HCT116 (cell line): Measurements from ENCODE around the gene CCDC107. TPM values are rescaled to one million over a fixed set of nuclear protein-coding genes. Genes with fewer than 3 reads are reported as not detected.

ENCODE experiments used
- ATAC-seq: fragments of 200-7000 bp; cut with Tn5 transposase; 2 replicates; pipeline ENCODE4 v1.9.1; 2020; ENCODE audit warnings: mild to moderate bottlenecking, moderate library complexity
- BruUV-seq: library from RNA; stranded (reverse); fragments of 400-500 nt; replicated peaks from 2 replicates; lab custom pipeline; 2021; lab: Mats Ljungman, UMichigan
- CTCF ChIA-PET: fragments of 300-600 bp; sonication (Branson Sonifier 250); formaldehyde crosslinking; loops from one replicate; lab custom pipeline; 2021; ENCODE audit warnings: antibody characterized with exemption; lab: Charles Lee
- POLR2A ChIA-PET: fragments of 300-600, 350-600 bp; sonication (Branson Sonifier 250); formaldehyde crosslinking; loops from one replicate; lab custom pipeline; 2021; ENCODE audit warnings: antibody characterized with exemption; lab: Charles Lee
- RAD21 ChIA-PET, 2 experiments: fragments of 300-600 bp; sonication (Branson Sonifier 250); formaldehyde crosslinking; loops; one replicate each; lab custom pipeline; 2023; ENCODE audit warnings: low total read pairs in 2 of 2; ENCODE audit not compliant: uncharacterized antibody in 2 of 2, unreplicated experiment in 2 of 2, low non-redundant PET in 1 of 2; lab: Charles Lee
- DNase-seq: peaks from one replicate; pipeline ENCODE4 v3.0.0-alpha.2; 2010; ENCODE audit warnings: low read depth, low spot score
- H2AFZ ChIP-seq: fragments of 200-600 bp; shearing (Covaris generic), sonication (generic); 2 replicates; pipeline ENCODE4 v1.6.1; 2017; ENCODE audit warnings: low read depth, mixed run types, mixed read lengths, antibody characterized with exemption, low read length; ENCODE audit not compliant: poor library complexity, severe bottlenecking
- H3K27ac ChIP-seq: 2 replicates; pipeline ENCODE4 v1.5.1; 2012; ENCODE audit warnings: low read depth, low read length
- H3K27me3 ChIP-seq: fragments of 200-600 bp; sonication (generic); 2 replicates; pipeline ENCODE4 v1.6.1; 2016; ENCODE audit warnings: mixed run types, low read length, mixed read lengths; ENCODE audit not compliant: insufficient read depth
- H3K36me3 ChIP-seq, 2 experiments: fragments of 200-500 bp in 1 of 2; fragments of 200-600 bp in 1 of 2; sonication (Bioruptor generic) in 1 of 2; sonication (generic) in 1 of 2; 2 replicates each; pipeline versions ENCODE4 v1.5.1 to v1.6.1; 2014 to 2016; ENCODE audit warnings: low read length in 2 of 2, inconsistent platforms in 1 of 2, mixed read lengths in 1 of 2, mixed run types in 1 of 2; ENCODE audit not compliant: insufficient read depth in 2 of 2, control insufficient read depth in 1 of 2
- H3K4me1 ChIP-seq, 2 experiments: fragments of 200-600 bp in 1 of 2; sonication (generic) in 1 of 2; 2 replicates each; pipeline versions ENCODE4 v1.5.1 to v1.6.1; 2012 to 2017; ENCODE audit warnings: low read length in 2 of 2, inconsistent platforms in 1 of 2, mild to moderate bottlenecking in 1 of 2, mixed read lengths in 1 of 2, mixed run types in 1 of 2, moderate library complexity in 1 of 2; ENCODE audit not compliant: insufficient read depth in 2 of 2, control insufficient read depth in 1 of 2
- H3K4me2 ChIP-seq: fragments of 200-600 bp; sonication (generic); 2 replicates; pipeline ENCODE4 v1.6.1; 2017; ENCODE audit warnings: mixed run types, low read length, mixed read lengths
- H3K4me3 ChIP-seq, 2 experiments: fragments of 200-600 bp in 1 of 2; sonication (generic) in 1 of 2; replicated peaks in 1 of 2; 2 replicates each; pipeline ENCODE4 v1.5.1; 2011 to 2016; ENCODE audit warnings: low read length in 2 of 2, control low read depth in 1 of 2, low read depth in 1 of 2, mild to moderate bottlenecking in 1 of 2, mixed read lengths in 1 of 2, mixed run types in 1 of 2
- H3K79me2 ChIP-seq: fragments of 200-600 bp; sonication (generic); 2 replicates; pipeline ENCODE4 v1.6.1; 2017; ENCODE audit warnings: mild to moderate bottlenecking, mixed run types, low read length, moderate library complexity, mixed read lengths; ENCODE audit not compliant: insufficient read depth
- H3K9ac ChIP-seq: fragments of 200-600 bp; sonication (generic); 2 replicates; pipeline ENCODE4 v1.6.1; 2016; ENCODE audit warnings: low read length, mixed read lengths
- H3K9me2 ChIP-seq: fragments of 200-600 bp; sonication (generic), shearing (Covaris generic); 2 replicates; pipeline ENCODE4 v1.6.1; 2017; ENCODE audit warnings: mixed run types, mild to moderate bottlenecking, moderate library complexity; ENCODE audit not compliant: insufficient read depth
- H3K9me3 ChIP-seq, 2 experiments: fragments of 200-500 bp in 1 of 2; fragments of 200-600 bp in 1 of 2; sonication (Bioruptor generic) in 1 of 2; sonication (generic) in 1 of 2; 2 replicates each; pipeline ENCODE4 v1.6.1; 2014 to 2017; ENCODE audit warnings: low read length in 2 of 2, mixed read lengths in 2 of 2, inconsistent platforms in 1 of 2, low read depth in 1 of 2, mild to moderate bottlenecking in 1 of 2, mixed run types in 1 of 2, moderate library complexity in 1 of 2; ENCODE audit not compliant: control insufficient read depth in 1 of 2, insufficient read depth in 1 of 2
- H4K20me1 ChIP-seq: fragments of 200-600 bp; sonication (generic), shearing (Covaris generic); 2 replicates; pipeline ENCODE4 v1.6.1; 2017; ENCODE audit warnings: mixed run types, mild to moderate bottlenecking, moderate library complexity; ENCODE audit not compliant: insufficient read depth
- CBX3 ChIP-seq: IDR thresholded peaks from 2 replicates; pipeline ENCODE4 v1.6.1; 2012; ENCODE audit warnings: low read depth
- CTCF ChIP-seq, 3 experiments: fragments of 200-600 bp in 1 of 3; sonication (generic) in 1 of 3; IDR thresholded peaks in 2 of 3; conservative IDR thresholded peaks in 1 of 3; 2 replicates each; pipeline ENCODE4 v1.5.1; 2012 to 2017; ENCODE audit warnings: low read depth in 2 of 3, low read length in 2 of 3, antibody characterized with exemption in 1 of 3, borderline replicate concordance in 1 of 3, control low read depth in 1 of 3, mild to moderate bottlenecking in 1 of 3, mixed read lengths in 1 of 3, mixed run types in 1 of 3, moderate library complexity in 1 of 3; ENCODE audit not compliant: insufficient read depth in 1 of 3
- EZH2phosphoT487 ChIP-seq: fragments of 200-600 bp; IDR thresholded peaks from 2 replicates; pipeline ENCODE4 v1.6.1; 2018; ENCODE audit warnings: antibody characterized with exemption, borderline replicate concordance
- FOSL1 ChIP-seq: IDR thresholded peaks from 2 replicates; pipeline ENCODE4 v1.6.1; 2012; ENCODE audit warnings: low read depth
- MAX ChIP-seq: IDR thresholded peaks from 2 replicates; pipeline ENCODE4 v1.6.1; 2012
- POLR2A ChIP-seq: IDR thresholded peaks from 2 replicates; pipeline ENCODE4 v1.7.0; 2011; ENCODE audit warnings: borderline replicate concordance; ENCODE audit not compliant: insufficient read depth, insufficient read length; ENCODE audit errors: extremely low read depth
- POLR2AphosphoS5 ChIP-seq: IDR thresholded peaks from 2 replicates; pipeline ENCODE4 v1.6.1; 2011; ENCODE audit warnings: mild to moderate bottlenecking, low read depth, low read length, moderate library complexity
- RAD21 ChIP-seq: IDR thresholded peaks from 2 replicates; pipeline ENCODE4 v1.6.1; 2012; ENCODE audit warnings: low read depth, mild to moderate bottlenecking
- REST ChIP-seq: IDR thresholded peaks from 2 replicates; pipeline ENCODE4 v1.6.1; 2012; ENCODE audit warnings: low read depth
- SRF ChIP-seq: IDR thresholded peaks from 2 replicates; pipeline ENCODE4 v1.6.1; 2012; ENCODE audit warnings: low read depth
- TCF7L2 ChIP-seq: IDR thresholded peaks from 2 replicates; pipeline ENCODE4 v1.7.0; 2011; ENCODE audit warnings: borderline replicate concordance, inconsistent platforms; ENCODE audit not compliant: insufficient read depth, insufficient read length; ENCODE audit errors: extremely low read depth
- YY1 ChIP-seq: IDR thresholded peaks from 2 replicates; pipeline ENCODE4 v1.6.1; 2011; ENCODE audit warnings: low read length, low read depth, moderate library complexity, mild to moderate bottlenecking; ENCODE audit not compliant: insufficient replicate concordance; ENCODE audit errors: extremely low read depth
- ZBTB33 ChIP-seq: IDR thresholded peaks from 2 replicates; pipeline ENCODE4 v1.6.1; 2011; ENCODE audit warnings: mild to moderate bottlenecking, low read length, moderate library complexity; ENCODE audit not compliant: insufficient replicate concordance; ENCODE audit errors: extremely low read depth
- ZNF274 ChIP-seq: fragments of 200-500 bp; sonication (Bioruptor generic); IDR thresholded peaks from 2 replicates; pipeline ENCODE4 v1.6.1; 2014; ENCODE audit warnings: mild to moderate bottlenecking, low read depth, low read length, inconsistent platforms
- intact Hi-C: fragments of 100-400 bp; cut with micrococcal nuclease; formaldehyde crosslinking; loops from 2 replicates; pipeline ENCODE4 v1.10.0; 2022
- total RNA-seq: library from RNA; stranded (reverse); gene quantifications from one replicate; pipeline ENCODE4 v1.2.1, GENCODE V29; 2021; ENCODE audit not compliant: unreplicated experiment

The CCDC107 gene
- total RNA-seq, 1 experiment from 2014 or later: 11.1 TPM

- no peak for TF ChIP-seq CTCF (IDR thresholded peaks at IDR 0.05 in 2 of 3, conservative IDR thresholded peaks at IDR 0.05 in 1 of 3; ENCODE audit: borderline replicate concordance in 1 of 3, insufficient read depth in 1 of 3, low read depth in 2 of 3, low read length in 2 of 3)
Measured at GRCh38 chr9:35635730-35636129, 22.4 kb upstream of the CCDC107 start (continued).

- H3K9me2 ChIP-seq: no peaks in the 10 kb centered on the region
- BruUV-seq: no TSS peak
- ChIA-PET CTCF (no interaction called here), POLR2A (no interaction called here), RAD21 (no interaction called here)
- no peaks in the 10 kb centered on the region for H3K4me1 ChIP-seq
- H2AFZ ChIP-seq: no peak overlapping the region
- H3K4me2 ChIP-seq: no peak overlapping the region
- no peak overlapping the region for H3K9ac ChIP-seq
- H4K20me1 ChIP-seq: no peaks in the 10 kb centered on the region
- DNase-seq (no peak), ATAC-seq (no peak)
- no peaks in the 10 kb centered on the region for H3K27me3 ChIP-seq
- H3K27ac ChIP-seq: no peak overlapping the region
- no peaks in the 10 kb centered on the region for H3K79me2 ChIP-seq
- no peaks in the 10 kb centered on the region for H3K9me3 ChIP-seq
- no peaks in the 10 kb centered on the region for H3K36me3 ChIP-seq
- no peak overlapping the region for H3K4me3 ChIP-seq
- intact Hi-C loops: no loop called here
- no peak for TF ChIP-seq ZNF274
- no peak for TF ChIP-seq CBX3
- no peak for TF ChIP-seq FOSL1
- no peak for TF ChIP-seq TCF7L2
- TF ChIP-seq POLR2AphosphoS5: no peak
- no peak for TF ChIP-seq MAX
- no peak for TF ChIP-seq YY1
- TF ChIP-seq EZH2phosphoT487: no peak
- no peak for TF ChIP-seq POLR2A
- no peak for TF ChIP-seq ZBTB33
- no peak for TF ChIP-seq SRF
- TF ChIP-seq REST: no peak
- TF ChIP-seq RAD21: no peak
Measured at GRCh38 chr9:35636135-35636876, 21.8 kb upstream of the CCDC107 start.
